Measurements from ENCODE around the gene CMKLR1.

The CMKLR1 gene

DNA sequence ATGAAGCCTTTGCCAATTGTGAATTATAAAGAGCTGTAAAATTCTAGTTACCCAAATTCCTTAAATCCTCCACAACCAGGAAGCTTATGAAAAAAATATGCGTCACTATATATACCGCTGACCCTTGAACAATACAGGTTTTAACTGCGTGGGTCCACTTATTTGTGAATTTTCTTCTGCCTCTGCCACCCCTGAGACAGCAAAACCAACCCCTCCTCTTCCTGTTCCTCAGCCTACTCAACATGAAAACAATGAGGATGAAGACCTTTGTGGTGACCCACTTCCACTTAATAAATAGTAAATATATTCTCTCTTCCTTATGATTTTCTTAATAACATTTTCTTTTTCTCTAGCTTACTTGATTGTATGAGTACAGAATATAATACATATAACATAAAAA is 42.2 kb downstream of the CMKLR1 start:
- TF ChIP-seq, protein P1, sequence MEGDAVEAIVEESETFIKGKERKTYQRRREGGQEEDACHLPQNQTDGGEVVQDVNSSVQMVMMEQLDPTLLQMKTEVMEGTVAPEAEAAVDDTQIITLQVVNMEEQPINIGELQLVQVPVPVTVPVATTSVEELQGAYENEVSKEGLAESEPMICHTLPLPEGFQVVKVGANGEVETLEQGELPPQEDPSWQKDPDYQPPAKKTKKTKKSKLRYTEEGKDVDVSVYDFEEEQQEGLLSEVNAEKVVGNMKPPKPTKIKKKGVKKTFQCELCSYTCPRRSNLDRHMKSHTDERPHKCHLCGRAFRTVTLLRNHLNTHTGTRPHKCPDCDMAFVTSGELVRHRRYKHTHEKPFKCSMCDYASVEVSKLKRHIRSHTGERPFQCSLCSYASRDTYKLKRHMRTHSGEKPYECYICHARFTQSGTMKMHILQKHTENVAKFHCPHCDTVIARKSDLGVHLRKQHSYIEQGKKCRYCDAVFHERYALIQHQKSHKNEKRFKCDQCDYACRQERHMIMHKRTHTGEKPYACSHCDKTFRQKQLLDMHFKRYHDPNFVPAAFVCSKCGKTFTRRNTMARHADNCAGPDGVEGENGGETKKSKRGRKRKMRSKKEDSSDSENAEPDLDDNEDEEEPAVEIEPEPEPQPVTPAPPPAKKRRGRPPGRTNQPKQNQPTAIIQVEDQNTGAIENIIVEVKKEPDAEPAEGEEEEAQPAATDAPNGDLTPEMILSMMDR (IDR thresholded peaks at IDR 0.05; ENCODE audit: extremely low read depth, missing control alignments), result no peak
- DNase-seq (ENCODE audit: low spot score), result no peak

DNA sequence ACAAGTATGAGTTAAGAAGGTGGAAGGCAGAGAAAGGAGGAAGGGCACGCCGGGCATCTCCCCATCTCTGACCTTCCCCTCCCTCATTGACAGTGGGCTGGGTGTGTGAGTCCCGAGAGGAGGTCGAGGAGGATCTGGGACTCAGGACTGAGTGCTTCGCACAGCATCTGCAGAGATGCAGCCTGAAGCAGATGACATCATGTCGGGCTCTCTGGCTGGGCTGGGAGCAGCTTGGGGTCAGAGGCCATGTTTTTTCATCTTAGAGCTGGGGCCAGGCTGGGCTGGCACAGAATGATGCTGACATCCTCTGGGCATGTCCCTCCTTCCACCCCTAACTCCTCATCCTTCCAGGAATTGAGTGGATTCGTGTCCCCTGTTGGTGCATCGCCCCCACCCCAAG is 43.5 kb downstream of the CMKLR1 start:
- TF ChIP-seq, protein P1 (IDR thresholded peaks at IDR 0.05; ENCODE audit: extremely low read depth, missing control alignments), result no peak
- DNase-seq (ENCODE audit: low spot score), result no peak

DNA sequence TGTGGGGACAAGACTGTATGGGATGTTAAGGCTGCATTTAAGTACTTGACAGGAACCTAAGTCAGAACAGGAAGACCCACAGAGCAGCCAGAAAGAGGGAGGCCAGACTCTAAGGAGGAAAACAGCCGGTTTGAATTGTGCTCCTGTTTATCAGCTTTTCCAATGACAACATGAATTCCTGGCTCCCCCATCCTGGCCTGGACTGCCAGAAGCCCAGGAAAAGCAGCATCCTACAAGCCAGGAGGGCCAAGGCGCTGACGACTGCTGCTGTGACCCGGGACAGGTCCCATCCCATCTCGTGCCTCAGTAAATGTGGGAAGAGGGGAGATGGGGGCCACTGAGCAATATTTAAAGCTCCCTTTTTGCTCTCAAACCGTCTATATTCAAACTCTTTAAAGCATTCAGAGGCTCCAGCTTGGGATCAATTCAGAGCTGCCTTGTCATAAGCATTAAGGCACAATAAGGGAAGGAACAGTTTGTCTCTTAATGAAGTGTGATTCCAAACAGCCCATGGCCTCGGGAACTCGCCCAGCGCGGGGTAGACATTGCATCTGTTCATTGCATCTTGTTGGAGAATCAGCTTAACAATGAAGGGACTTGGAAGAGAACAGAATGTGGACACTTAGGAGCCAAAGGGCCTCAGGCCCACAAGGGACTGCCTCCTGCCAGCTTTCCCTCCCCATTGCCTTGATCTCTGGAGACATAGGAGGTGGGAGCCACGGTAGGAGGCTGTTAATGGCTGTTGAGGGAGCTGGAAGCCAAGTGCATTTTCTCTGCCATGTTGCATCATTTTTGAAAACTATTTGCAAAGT is 49.6 kb downstream of the CMKLR1 start:
- TF ChIP-seq, protein P1 (IDR thresholded peaks at IDR 0.05; ENCODE audit: extremely low read depth, missing control alignments), result no peak
- DNase-seq (ENCODE audit: low spot score), result no peak

DNA sequence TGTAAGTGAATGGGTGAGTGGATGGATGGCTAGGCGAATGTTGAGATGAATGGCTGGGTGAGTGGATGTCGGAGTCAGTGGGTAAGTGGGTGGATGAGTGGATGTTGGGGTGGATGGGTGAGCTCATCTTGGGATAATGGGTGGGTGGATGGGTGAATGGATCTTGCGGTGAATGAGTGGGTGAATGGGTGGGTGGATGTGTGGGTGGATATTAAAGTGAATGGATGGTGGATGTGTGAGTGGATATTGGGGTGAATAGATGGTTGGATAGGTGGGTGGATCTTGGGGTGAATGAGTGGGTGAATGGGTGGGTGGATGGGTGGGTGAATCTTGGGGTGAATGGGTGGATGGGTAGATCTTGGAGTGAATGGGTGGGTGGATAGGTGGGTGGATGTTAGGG is 51.9 kb downstream of the CMKLR1 start:
- DNase-seq (ENCODE audit: low spot score), result no peak
- TF ChIP-seq, protein P1 (IDR thresholded peaks at IDR 0.05; ENCODE audit: extremely low read depth, missing control alignments), result no peak

DNA sequence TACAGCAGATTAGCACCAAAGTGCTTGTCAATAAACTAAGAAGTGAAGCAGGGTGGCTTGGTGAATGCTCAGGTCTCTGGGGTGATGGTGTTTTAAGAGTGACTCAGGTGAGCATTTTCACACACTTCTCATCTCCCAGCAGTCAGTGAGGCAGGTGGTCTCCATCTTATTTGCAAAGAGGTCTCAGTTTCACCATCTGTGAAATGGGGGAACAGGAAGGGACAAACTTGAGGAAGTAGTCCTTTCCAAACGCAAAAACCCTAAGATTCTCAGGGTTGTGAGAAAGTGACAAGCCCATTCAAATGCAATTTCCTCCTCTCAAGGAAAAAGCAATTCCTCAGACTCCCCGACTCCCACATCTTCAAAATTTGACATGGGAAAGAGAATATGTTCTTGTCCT is 54.1 kb downstream of the CMKLR1 start:
- TF ChIP-seq, protein P1 (IDR thresholded peaks at IDR 0.05; ENCODE audit: extremely low read depth, missing control alignments), result no peak
- no peak for DNase-seq (ENCODE audit: low spot score)

DNA sequence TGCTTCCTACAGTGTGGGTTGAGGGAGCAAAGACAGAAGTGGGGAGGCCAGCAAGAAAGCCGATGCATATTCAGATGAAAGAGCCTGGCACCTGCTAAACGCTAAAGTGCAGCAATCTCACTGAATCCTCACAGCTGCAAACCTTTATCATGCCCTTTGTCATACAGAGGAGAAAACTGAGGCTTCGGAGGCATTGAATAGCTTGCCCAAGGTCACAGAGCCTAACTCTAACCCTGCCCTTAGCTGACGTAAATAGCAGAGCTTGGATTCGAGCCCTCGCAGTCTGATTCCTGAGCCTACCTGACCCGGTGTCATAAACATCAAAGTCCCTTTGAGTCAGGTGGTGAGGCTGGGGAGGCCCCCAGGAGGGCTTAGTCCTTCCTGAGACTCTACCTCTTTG is 54.9 kb downstream of the CMKLR1 start:
- DNase-seq (ENCODE audit: low spot score), result no peak
- TF ChIP-seq, protein P1 (IDR thresholded peaks at IDR 0.05; ENCODE audit: extremely low read depth, missing control alignments), result no peak

DNA sequence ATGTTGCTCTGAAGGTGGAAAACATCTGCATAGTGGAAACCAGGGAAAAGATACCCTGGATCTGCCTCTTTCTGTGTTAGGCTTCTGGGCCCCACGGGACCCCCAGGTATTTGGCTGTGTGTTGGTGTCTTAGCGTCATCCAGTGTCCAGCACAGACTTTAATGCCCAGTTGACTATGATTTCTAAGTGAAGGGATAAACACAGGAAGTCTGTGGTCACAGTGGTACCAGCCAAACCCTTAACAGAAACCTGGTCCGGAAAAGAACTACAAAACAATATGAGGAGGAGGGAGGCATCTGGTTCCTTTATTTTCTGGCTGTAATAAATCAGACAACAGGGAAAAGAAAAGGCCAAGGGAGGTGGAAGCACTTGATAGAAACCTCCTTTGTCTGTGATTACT is 56.4 kb downstream of the CMKLR1 start:
- no peak for DNase-seq (ENCODE audit: low spot score)
- TF ChIP-seq, protein P1 (IDR thresholded peaks at IDR 0.05; ENCODE audit: extremely low read depth, missing control alignments), result no peak
